HG03039 (cell line): ENCODE data around the gene CSMD2.
"Not testable (repeated sequence)": the region's sequence is repeated elsewhere in the genome, so short reads cannot be mapped to it uniquely, and the experiment has no call there.

Source experiments
- ATAC-seq: cut with Tn5 transposase; IDR thresholded peaks from one replicate; pipeline ENCODE4 v1.9.1; 2021; ENCODE audit warnings: mild to moderate bottlenecking, moderate library complexity; ENCODE audit not compliant: unreplicated experiment

The CSMD2 gene

GRCh38 chr1:34113362-34113761 is 51.7 kb downstream of the CSMD2 start:
- ATAC-seq: no peak

GRCh38 chr1:34108711-34109110 is 56.3 kb downstream of the CSMD2 start:
- no peak for ATAC-seq

- no peak for ATAC-seq
Measured at GRCh38 chr1:34108269-34108668, 56.8 kb downstream of the CSMD2 start.

- ATAC-seq: no peak
Measured at GRCh38 chr1:34101151-34101550, 63.9 kb downstream of the CSMD2 start.

- no peak for ATAC-seq
Measured at GRCh38 chr1:34100332-34100731, 64.7 kb downstream of the CSMD2 start.

- ATAC-seq: not testable (repeated sequence)
Measured at GRCh38 chr1:34092399-34092798, 72.6 kb downstream of the CSMD2 start.

GRCh38 chr1:34089731-34090130 is 75.3 kb downstream of the CSMD2 start:
- no peak for ATAC-seq

GRCh38 chr1:34087986-34088385 is 77.0 kb downstream of the CSMD2 start:
- no peak for ATAC-seq

GRCh38 chr1:34086561-34086960 is 78.5 kb downstream of the CSMD2 start:
- no peak for ATAC-seq

GRCh38 chr1:34083974-34084373 is 81.1 kb downstream of the CSMD2 start:
- ATAC-seq: no peak

- not testable (repeated sequence) for ATAC-seq
Measured at GRCh38 chr1:34082085-34082670, 82.9 kb downstream of the CSMD2 start.

GRCh38 chr1:34078383-34078782 is 86.6 kb downstream of the CSMD2 start:
- no peak for ATAC-seq

- no peak for ATAC-seq
Measured at GRCh38 chr1:34075576-34075975, 89.5 kb downstream of the CSMD2 start.

- no peak for ATAC-seq
Measured at GRCh38 chr1:34073028-34073695, 91.9 kb downstream of the CSMD2 start.

GRCh38 chr1:34070201-34070836 is 94.7 kb downstream of the CSMD2 start:
- ATAC-seq: no peak

- ATAC-seq: no peak
Measured at GRCh38 chr1:34066981-34067603, 97.9 kb downstream of the CSMD2 start.

GRCh38 chr1:34066166-34066565 is 98.9 kb downstream of the CSMD2 start:
- no peak for ATAC-seq

GRCh38 chr1:34065498-34065897 is 99.5 kb downstream of the CSMD2 start:
- no peak for ATAC-seq

GRCh38 chr1:34060901-34061415 is 104.1 kb downstream of the CSMD2 start:
- no peak for ATAC-seq

GRCh38 chr1:34060187-34060730 is 104.8 kb downstream of the CSMD2 start:
- ATAC-seq: no peak

GRCh38 chr1:34057347-34058130 is 107.5 kb downstream of the CSMD2 start:
- no peak for ATAC-seq
